Right lobe of liver (tissue), 4 donors: ENCODE results near the gene CACNA1E.

Experiments
- CTCF ChIP-seq, 4 donors: fragments of 200-600 bp in 3 of 4; fragments of 450-650 bp in 1 of 4; IDR thresholded peaks; one replicate each; pipeline versions ENCODE4 v1.5.1 to v1.8.0; 2016 to 2022; ENCODE audit warnings: antibody characterized with exemption in 4 of 4, mild to moderate bottlenecking in 2 of 4
- POLR2A ChIP-seq: fragments of 450-650 bp; IDR thresholded peaks from one replicate; pipeline ENCODE4 v1.6.1; 2017; ENCODE audit warnings: antibody characterized with exemption, mild to moderate bottlenecking
- donor health status: DM: no; HTN: no; CAD: no.
- donor health status: DM: no; HTN: no; CAD: no.
- donor health status: DM: no; HTN: yes; CAD: no.

GRCh38 chr1:181632960-181633359 is 149.6 kb downstream of the CACNA1E start:
- TF ChIP-seq POLR2A (no peak), CTCF (IDR thresholded peaks at IDR 0.05) (no peak)
